ENCODE data around the gene UBE2V1.

GRCh38 chr20:50152394-50153152 is 39.6 kb upstream of the UBE2V1 start:
- TF ChIP-seq, protein P1, sequence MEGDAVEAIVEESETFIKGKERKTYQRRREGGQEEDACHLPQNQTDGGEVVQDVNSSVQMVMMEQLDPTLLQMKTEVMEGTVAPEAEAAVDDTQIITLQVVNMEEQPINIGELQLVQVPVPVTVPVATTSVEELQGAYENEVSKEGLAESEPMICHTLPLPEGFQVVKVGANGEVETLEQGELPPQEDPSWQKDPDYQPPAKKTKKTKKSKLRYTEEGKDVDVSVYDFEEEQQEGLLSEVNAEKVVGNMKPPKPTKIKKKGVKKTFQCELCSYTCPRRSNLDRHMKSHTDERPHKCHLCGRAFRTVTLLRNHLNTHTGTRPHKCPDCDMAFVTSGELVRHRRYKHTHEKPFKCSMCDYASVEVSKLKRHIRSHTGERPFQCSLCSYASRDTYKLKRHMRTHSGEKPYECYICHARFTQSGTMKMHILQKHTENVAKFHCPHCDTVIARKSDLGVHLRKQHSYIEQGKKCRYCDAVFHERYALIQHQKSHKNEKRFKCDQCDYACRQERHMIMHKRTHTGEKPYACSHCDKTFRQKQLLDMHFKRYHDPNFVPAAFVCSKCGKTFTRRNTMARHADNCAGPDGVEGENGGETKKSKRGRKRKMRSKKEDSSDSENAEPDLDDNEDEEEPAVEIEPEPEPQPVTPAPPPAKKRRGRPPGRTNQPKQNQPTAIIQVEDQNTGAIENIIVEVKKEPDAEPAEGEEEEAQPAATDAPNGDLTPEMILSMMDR (IDR thresholded peaks at IDR 0.05), result no peak
- TF ChIP-seq EZH2 (IDR thresholded peaks at IDR 0.05; ENCODE audit: borderline replicate concordance, insufficient read depth, low read depth, low read length, poor library complexity, severe bottlenecking), result no peak
